Measurements from ENCODE around the gene CYTH3.
"Not testable (repeated sequence)": the region's sequence is repeated elsewhere in the genome, so short reads cannot be mapped to it uniquely, and the experiment has no call there.

The CYTH3 gene

GRCh38 chr7:6223010-6223409 lies 49.4 kb downstream of the CYTH3 start:
- H2BK15ac ChIP-seq (ENCODE audit: low read length); H3K14ac ChIP-seq (ENCODE audit: low read length); H3K4me1 ChIP-seq (ENCODE audit: control insufficient read depth in 2 of 2, insufficient read depth in 1 of 2, low read depth in 1 of 2, low read length in 2 of 2); H4K91ac ChIP-seq (ENCODE audit: low read depth, low read length, poor library complexity); H3K27ac ChIP-seq (replicated peaks; ENCODE audit: low read length); H3K18ac ChIP-seq (ENCODE audit: low read length); H2AK5ac ChIP-seq (ENCODE audit: low read depth, low read length); H3K4ac ChIP-seq (ENCODE audit: low read length); H2BK5ac ChIP-seq (ENCODE audit: low read length); H3K4me2 ChIP-seq (ENCODE audit: insufficient read depth, low read length, poor library complexity, severe bottlenecking); H3K79me1 ChIP-seq (ENCODE audit: low read depth, low read length); H3K27me3 ChIP-seq (ENCODE audit: control insufficient read depth in 3 of 3, insufficient read depth in 3 of 3, low read depth in 1 of 3, low read length in 3 of 3); H3K9me3 ChIP-seq (replicated peaks in 1 of 2; ENCODE audit: control insufficient read depth in 2 of 2, insufficient read depth in 1 of 2, low read depth in 1 of 2, low read length in 2 of 2); H4K8ac ChIP-seq (ENCODE audit: low read depth, low read length); H3K36me3 ChIP-seq (replicated peaks in 1 of 2; ENCODE audit: control insufficient read depth in 2 of 2, insufficient read depth in 2 of 2, low read length in 2 of 2); H2AFZ ChIP-seq (ENCODE audit: low read length); H3K23ac ChIP-seq (ENCODE audit: low read depth, low read length, poor library complexity); DNase-seq (ENCODE audit: low spot score); H3K9ac ChIP-seq (ENCODE audit: low read depth, low read length, poor library complexity); H2BK12ac ChIP-seq (ENCODE audit: low read length); H2BK120ac ChIP-seq (ENCODE audit: low read depth, low read length); H3K4me3 ChIP-seq (ENCODE audit: low read length in 2 of 2): not testable (repeated sequence)
- WGBS, 2 donors (ENCODE audit: extremely low coverage in 2 of 2, insufficient read length in 2 of 2, insufficient replicate concordance in 1 of 2), result no CpG with 5 or more reads among the region's 25 CpGs

GRCh38 chr7:6221340-6222319 lies 50.8 kb downstream of the CYTH3 start:
- Histone ChIP-seq H3K4me1 (ENCODE audit: control insufficient read depth in 2 of 2, insufficient read depth in 1 of 2, low read depth in 1 of 2, low read length in 2 of 2) (no peaks in the 10 kb centered on the region), H3K27me3 (ENCODE audit: control insufficient read depth in 3 of 3, insufficient read depth in 3 of 3, low read depth in 1 of 3, low read length in 3 of 3) (no peaks in the 10 kb centered on the region), H2AFZ (ENCODE audit: low read length) (no peak overlapping the region), H4K8ac (ENCODE audit: low read depth, low read length) (no peak overlapping the region), H3K4ac (ENCODE audit: low read length) (no peak overlapping the region), H3K27ac (replicated peaks; ENCODE audit: low read length) (no peak overlapping the region), H3K4me2 (ENCODE audit: insufficient read depth, low read length, poor library complexity, severe bottlenecking) (no peak overlapping the region), H2BK120ac (ENCODE audit: low read depth, low read length) (no peak overlapping the region), H3K23ac (ENCODE audit: low read depth, low read length, poor library complexity) (no peak overlapping the region), H4K91ac (ENCODE audit: low read depth, low read length, poor library complexity) (no peak overlapping the region), H2AK5ac (ENCODE audit: low read depth, low read length) (no peak overlapping the region), H3K18ac (ENCODE audit: low read length) (no peak overlapping the region), H2BK15ac (ENCODE audit: low read length) (no peak overlapping the region), H3K14ac (ENCODE audit: low read length) (no peak overlapping the region), H2BK12ac (ENCODE audit: low read length) (no peak overlapping the region), H3K9me3 (replicated peaks in 1 of 2; ENCODE audit: control insufficient read depth in 2 of 2, insufficient read depth in 1 of 2, low read depth in 1 of 2, low read length in 2 of 2) (peaks cover 0 to 2% of the 10 kb centered on the region in 2 donors), H3K9ac (ENCODE audit: low read depth, low read length, poor library complexity) (no peak overlapping the region), H2BK5ac (ENCODE audit: low read length) (no peak overlapping the region), H3K79me1 (ENCODE audit: low read depth, low read length) (no peaks in the 10 kb centered on the region), H3K4me3 (ENCODE audit: low read length in 2 of 2) (peak overlapping the region in 1 of 2 donors; percentile 29), H3K36me3 (replicated peaks in 1 of 2; ENCODE audit: control insufficient read depth in 2 of 2, insufficient read depth in 2 of 2, low read length in 2 of 2) (no peaks in the 10 kb centered on the region)
- no peak for DNase-seq (ENCODE audit: low spot score)
- WGBS, 2 donors (ENCODE audit: extremely low coverage in 2 of 2, insufficient read length in 2 of 2, insufficient replicate concordance in 1 of 2), result no CpG with 5 or more reads among the region's 9 CpGs

- Histone ChIP-seq H2AFZ (ENCODE audit: low read length) (no peak overlapping the region), H3K27me3 (ENCODE audit: control insufficient read depth in 3 of 3, insufficient read depth in 3 of 3, low read depth in 1 of 3, low read length in 3 of 3) (no peaks in the 10 kb centered on the region), H3K4me3 (ENCODE audit: low read length in 2 of 2) (no peak overlapping the region), H3K79me1 (ENCODE audit: low read depth, low read length) (no peaks in the 10 kb centered on the region), H3K4ac (ENCODE audit: low read length) (no peak overlapping the region), H2BK15ac (ENCODE audit: low read length) (no peak overlapping the region), H3K14ac (ENCODE audit: low read length) (no peak overlapping the region), H2AK5ac (ENCODE audit: low read depth, low read length) (no peak overlapping the region), H3K4me1 (ENCODE audit: control insufficient read depth in 2 of 2, insufficient read depth in 1 of 2, low read depth in 1 of 2, low read length in 2 of 2) (no peaks in the 10 kb centered on the region), H3K9ac (ENCODE audit: low read depth, low read length, poor library complexity) (no peak overlapping the region), H3K18ac (ENCODE audit: low read length) (no peak overlapping the region), H2BK5ac (ENCODE audit: low read length) (no peak overlapping the region), H3K9me3 (replicated peaks in 1 of 2; ENCODE audit: control insufficient read depth in 2 of 2, insufficient read depth in 1 of 2, low read depth in 1 of 2, low read length in 2 of 2) (peaks cover 2 to 5% of the 10 kb centered on the region in 2 donors), H3K36me3 (replicated peaks in 1 of 2; ENCODE audit: control insufficient read depth in 2 of 2, insufficient read depth in 2 of 2, low read length in 2 of 2) (no peaks in the 10 kb centered on the region), H3K27ac (replicated peaks; ENCODE audit: low read length) (no peak overlapping the region), H3K4me2 (ENCODE audit: insufficient read depth, low read length, poor library complexity, severe bottlenecking) (no peak overlapping the region), H4K91ac (ENCODE audit: low read depth, low read length, poor library complexity) (no peak overlapping the region), H2BK120ac (ENCODE audit: low read depth, low read length) (no peak overlapping the region), H3K23ac (ENCODE audit: low read depth, low read length, poor library complexity) (no peak overlapping the region), H4K8ac (ENCODE audit: low read depth, low read length) (no peak overlapping the region), H2BK12ac (ENCODE audit: low read length) (no peak overlapping the region)
- no CpG with 5 or more reads among the region's 3 CpGs for WGBS, 2 donors (ENCODE audit: extremely low coverage in 2 of 2, insufficient read length in 2 of 2, insufficient replicate concordance in 1 of 2)
- DNase-seq (ENCODE audit: low spot score), result no peak
Observed at GRCh38 chr7:6218329-6218728, 54.1 kb downstream of the CYTH3 start.

- Histone ChIP-seq H2AFZ (ENCODE audit: low read length) (no peak overlapping the region), H3K4me1 (ENCODE audit: control insufficient read depth in 2 of 2, insufficient read depth in 1 of 2, low read depth in 1 of 2, low read length in 2 of 2) (no peaks in the 10 kb centered on the region), H3K4me3 (ENCODE audit: low read length in 2 of 2) (no peak overlapping the region), H3K9me3 (replicated peaks in 1 of 2; ENCODE audit: control insufficient read depth in 2 of 2, insufficient read depth in 1 of 2, low read depth in 1 of 2, low read length in 2 of 2) (peaks cover 0 to 5% of the 10 kb centered on the region in 2 donors), H3K79me1 (ENCODE audit: low read depth, low read length) (no peaks in the 10 kb centered on the region), H2BK12ac (ENCODE audit: low read length) (no peak overlapping the region), H3K36me3 (replicated peaks in 1 of 2; ENCODE audit: control insufficient read depth in 2 of 2, insufficient read depth in 2 of 2, low read length in 2 of 2) (no peaks in the 10 kb centered on the region), H2AK5ac (ENCODE audit: low read depth, low read length) (no peak overlapping the region), H3K27ac (replicated peaks; ENCODE audit: low read length) (no peak overlapping the region), H3K4ac (ENCODE audit: low read length) (no peak overlapping the region), H2BK15ac (ENCODE audit: low read length) (no peak overlapping the region), H3K14ac (ENCODE audit: low read length) (no peak overlapping the region), H3K9ac (ENCODE audit: low read depth, low read length, poor library complexity) (no peak overlapping the region), H4K8ac (ENCODE audit: low read depth, low read length) (no peak overlapping the region), H2BK5ac (ENCODE audit: low read length) (no peak overlapping the region), H2BK120ac (ENCODE audit: low read depth, low read length) (no peak overlapping the region), H3K23ac (ENCODE audit: low read depth, low read length, poor library complexity) (no peak overlapping the region), H3K27me3 (ENCODE audit: control insufficient read depth in 3 of 3, insufficient read depth in 3 of 3, low read depth in 1 of 3, low read length in 3 of 3) (no peaks in the 10 kb centered on the region), H4K91ac (ENCODE audit: low read depth, low read length, poor library complexity) (no peak overlapping the region), H3K4me2 (ENCODE audit: insufficient read depth, low read length, poor library complexity, severe bottlenecking) (no peak overlapping the region), H3K18ac (ENCODE audit: low read length) (no peak overlapping the region)
- WGBS, 2 donors (ENCODE audit: extremely low coverage in 2 of 2, insufficient read length in 2 of 2, insufficient replicate concordance in 1 of 2), result no CpG with 5 or more reads among the region's 3 CpGs
- no peak for DNase-seq (ENCODE audit: low spot score)
Observed at GRCh38 chr7:6212008-6212407, 60.4 kb downstream of the CYTH3 start.
